Measurements from ENCODE around the gene AURKB.
"Not testable (repeated sequence)": the region's sequence is repeated elsewhere in the genome, so short reads cannot be mapped to it uniquely, and the experiment has no call there.

Gene AURKB

DNA sequence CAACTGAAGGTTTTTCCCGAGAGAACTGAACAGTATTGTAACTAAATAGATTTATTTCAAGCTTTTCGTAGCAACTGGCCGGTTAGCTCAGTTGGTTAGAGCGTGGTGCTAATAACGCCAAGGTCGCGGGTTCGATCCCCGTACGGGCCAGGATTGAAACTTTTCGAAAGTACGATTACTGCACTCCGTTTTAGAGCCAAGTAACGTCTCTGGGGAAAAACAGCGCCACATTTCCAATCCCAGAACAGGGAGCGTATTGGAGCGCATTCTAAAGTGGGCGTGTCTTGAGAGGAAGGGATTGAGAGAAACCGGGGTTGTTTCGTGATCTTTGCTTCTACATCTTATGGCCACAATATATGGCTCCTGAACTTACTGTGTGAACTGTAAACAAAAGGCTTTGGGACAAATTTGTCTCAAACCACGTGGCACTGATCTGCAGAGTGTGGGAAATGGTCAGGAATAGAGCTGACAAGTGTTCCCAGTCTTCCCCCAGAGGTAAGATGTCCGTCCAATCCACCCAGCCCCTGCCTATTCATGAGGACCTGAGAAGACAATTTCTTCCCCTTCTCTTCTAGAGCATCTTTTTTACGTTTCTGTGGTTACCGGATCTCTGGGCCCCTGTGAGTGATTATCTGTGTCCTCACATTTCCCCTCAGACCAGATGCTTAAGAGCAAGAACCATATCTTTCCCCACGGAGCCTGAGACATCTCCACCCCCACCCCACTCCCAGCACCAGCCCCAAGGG is 22.7 kb downstream of the AURKB start:
- peak; percentile 88 for DNase-seq (ENCODE audit: low read depth)

DNA sequence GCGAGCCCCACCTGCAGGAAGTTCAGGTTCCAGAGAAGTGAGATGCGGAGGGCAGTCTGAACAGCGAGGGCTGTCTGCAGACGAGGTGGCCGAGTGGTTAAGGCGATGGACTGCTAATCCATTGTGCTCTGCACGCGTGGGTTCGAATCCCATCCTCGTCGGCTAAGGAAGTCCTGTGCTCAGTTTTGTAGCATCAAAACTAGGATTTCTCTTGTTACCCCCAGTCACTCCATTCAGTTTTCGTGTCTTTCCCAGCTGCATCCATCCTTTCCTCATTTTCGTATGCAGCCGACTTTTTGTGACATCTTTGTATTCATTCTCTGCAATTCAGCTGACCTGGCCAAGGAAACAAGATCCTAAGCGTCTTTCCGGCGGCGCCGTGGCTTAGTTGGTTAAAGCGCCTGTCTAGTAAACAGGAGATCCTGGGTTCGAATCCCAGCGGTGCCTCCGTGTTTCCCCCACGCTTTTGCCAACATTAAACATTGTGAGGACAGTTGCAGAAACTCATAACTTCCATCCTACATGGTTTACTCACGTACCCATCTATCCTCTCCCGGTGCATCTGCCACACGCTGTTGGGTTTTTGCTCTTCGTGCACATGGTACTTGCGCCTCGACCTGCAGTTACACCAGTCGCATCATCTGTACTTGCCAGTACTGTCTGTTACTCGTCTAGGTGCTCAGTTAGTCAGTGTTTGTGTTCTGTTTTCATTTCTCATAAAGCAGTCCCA is 23.4 kb downstream of the AURKB start:
- peak; percentile 86 for DNase-seq (ENCODE audit: low read depth)

DNA sequence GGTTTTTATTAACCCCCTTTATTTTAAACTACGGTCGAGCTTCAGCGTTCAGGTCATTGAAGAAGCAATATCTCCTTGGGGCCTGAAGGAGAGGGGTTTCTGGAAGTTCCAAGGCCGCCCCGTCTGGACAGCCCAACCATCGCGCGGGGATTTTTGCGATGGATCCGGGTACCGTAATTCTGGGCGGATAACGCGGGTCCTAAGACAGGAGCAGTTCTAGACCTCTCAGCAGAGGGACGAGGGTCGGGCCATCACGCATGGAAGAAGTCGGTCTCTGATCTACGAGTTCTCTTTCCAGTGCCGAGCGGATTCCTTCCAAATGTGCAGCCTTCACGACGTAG is 24.0 kb downstream of the AURKB start:
- DNase-seq (ENCODE audit: low read depth) = no peak

DNA sequence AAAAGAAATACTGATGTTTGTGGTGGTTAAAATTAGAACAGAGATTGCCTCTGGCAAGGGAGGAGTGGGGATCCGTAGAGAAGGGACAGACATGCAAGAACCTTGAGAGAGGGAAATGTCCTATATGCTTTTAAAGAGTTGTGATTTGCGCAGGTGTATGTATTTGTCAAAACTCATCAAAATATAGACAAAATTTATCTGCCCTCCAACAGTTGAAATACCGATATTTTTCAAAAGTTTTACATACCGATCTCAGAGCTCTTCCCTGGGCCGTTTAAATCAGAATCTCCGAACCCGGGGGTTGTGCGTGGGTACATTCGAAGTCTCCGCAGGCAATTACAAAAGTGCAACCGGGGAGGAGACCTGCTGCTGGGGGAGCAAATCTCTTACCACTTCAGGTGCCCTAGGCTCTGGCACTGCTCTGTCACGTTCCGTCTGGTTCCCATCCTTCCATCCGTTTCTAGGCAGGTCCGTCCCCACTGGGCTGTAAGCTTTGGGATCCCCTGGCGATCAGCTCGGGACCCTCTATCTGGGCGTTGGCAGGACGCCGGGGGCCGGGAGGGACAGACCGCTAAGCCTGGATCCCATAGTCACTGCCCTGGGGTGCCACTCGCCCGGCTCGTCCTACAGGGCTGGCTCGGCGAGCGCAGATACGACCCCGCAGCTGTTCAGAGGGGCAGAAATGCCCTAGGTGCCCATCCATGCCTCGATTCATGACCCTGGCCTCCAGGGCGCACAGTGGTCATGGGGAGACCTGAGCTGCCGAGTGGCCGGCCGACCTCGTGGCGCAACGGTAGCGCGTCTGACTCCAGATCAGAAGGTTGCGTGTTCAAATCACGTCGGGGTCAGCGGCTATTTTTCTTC is 24.6 kb downstream of the AURKB start:
- DNase-seq (ENCODE audit: low read depth) = peak; percentile 83

DNA sequence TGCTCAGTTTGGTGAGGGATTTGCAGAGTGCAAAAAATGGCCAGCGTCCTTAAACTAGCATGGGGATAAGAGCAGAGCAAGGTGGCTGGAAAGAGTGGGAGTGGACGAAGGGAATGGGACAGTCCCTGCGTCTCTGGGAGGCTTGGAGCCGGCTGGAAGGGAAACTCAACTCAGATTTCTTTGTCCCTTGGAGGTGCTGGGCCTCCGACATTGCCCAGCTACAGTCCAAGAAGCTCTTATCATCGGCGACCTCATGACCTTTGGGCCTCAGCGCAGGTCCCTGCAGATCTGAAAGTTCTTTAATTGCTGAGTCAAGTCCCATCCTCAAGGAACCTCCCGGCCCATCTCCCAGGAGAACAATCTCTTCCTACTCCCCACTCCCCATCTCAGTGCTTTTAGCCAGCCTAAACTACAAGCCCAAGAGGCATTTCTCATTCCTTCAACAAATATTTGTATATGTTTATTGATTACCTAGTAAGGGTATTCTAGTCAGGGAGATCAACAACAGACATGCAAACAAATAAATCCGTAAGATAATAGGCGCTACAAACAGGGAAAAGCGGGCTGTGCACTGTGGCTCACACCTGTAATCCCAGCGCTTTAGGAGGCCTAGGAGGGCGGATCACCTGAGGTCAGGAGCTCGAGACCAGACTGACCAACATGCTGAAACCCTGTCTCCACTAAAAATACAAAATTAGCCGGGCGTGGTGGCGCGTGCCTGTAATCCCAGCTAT is 33.2 kb downstream of the AURKB start:
- no peak for DNase-seq (ENCODE audit: low read depth)

DNA sequence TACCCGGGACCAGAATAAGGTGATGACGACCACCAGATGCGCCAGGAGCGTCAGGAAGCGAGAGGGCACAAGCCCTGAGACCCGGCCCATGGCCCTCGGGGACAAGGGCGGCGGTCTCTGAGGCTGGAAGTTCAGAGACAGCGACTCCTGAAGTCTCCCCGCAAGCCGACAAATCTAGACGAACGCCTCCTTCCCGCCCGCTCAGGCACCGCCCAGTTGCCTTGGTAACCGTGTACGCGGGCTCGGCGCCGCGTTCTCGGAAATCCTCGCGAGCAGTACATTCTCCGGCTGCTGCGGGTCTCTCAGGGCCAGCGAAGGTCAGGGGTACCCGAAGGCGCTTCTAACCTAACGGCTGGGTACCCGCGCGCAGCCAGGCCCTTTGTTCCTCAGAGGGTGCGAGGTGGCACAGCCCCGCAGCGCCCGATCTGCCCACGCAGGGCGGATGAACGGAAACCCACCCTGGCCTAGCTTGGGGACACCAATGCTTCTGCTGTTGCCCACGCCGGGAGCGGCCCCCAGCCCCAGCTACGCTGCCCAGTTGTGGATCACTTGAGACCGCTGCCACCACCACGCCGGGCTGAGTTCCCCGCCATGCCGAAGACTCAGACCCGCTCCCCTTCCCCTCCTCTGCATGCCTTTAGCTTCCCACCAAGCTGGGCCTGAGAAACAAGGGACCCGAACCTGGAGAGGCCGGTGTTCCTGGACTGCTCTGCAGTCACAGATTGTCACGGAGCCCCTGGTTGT is 34.0 kb downstream of the AURKB start, which contains the start of gene TMEM107:
Gene TMEM107 (minus strand): TSS at position 184 of the 744 bp plus-strand sequence. CDS start 94 bp downstream, at position 90.
- DNase-seq (ENCODE audit: low read depth) = peak; percentile 80

DNA sequence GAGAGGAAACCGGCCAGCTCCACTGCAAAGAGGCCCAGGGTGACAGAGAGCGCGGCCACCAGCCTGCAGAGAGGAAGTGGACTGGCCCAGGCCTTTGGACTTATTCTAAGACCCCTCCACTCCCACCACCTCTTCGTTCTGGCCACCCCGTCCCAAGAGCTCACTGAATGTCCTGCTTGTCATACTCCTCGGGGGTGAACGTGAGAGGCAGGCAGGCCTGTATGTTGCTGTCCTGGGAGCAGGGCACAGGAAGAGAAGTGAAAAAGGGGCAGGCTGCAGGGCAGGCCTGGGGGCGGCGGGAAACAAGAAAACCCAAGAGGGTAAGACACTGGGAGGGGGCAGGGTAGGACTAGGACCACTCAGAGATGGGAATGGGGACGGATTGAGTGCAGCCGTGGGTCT is 34.6 kb downstream of the AURKB start:
- no peak for DNase-seq (ENCODE audit: low read depth)

DNA sequence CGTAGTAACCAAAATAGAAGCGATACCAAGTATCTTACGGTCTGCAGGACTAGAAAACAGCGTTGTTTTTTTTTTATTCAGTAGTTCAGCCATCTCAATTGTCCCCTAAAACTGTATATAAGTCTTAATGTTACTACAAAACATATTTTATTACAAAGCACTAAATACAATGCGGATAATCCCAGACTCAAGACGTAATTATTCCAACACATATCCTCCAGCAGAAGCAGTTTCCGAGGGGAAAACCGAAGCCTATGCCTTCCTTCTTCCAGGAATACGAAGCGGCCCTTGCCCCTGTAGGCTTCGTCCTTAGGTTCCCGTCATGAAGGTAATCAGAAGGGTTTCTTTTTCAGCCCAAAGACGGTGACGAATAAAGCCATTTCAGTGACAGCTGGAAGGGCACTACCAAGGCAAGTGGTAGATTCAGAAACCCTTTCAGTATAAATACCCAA is 36.5 kb downstream of the AURKB start:
- no peak for DNase-seq (ENCODE audit: low read depth)

DNA sequence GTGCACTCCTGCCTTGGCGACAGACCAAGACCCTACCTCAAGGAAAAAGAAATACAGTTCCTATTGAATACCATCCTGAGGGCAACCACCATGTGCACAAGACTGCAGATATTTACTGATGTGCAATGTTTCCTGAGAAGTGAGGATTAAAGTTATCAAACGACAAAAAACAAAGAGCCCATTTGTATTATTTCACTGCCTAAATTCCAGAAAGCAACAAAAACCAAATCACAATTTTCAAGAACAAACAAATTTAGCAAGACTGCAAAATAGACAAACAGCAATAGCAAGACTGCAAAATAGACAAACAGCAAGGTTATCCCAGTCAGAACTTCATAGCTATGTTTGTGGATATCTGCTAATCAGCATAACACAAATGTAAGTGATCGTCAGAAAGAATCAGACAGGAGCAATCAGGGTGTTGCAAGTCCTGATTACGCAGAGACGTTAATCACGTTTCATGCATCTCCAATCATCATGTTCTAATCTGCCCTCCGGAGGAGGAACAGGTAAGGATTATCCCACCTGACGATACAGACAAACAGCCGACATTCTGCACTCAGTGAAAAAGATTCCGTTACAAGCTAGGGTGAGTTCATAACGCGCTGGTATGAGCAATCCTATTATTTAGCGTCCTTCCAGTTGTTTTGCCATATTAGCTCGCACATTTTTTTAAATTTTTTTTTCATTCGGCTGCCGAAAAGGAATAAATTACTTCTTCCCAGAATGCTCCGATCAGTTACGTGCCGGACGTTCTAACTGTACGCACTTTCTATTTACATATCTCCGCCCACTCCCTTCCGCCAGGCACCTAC is 37.1 kb downstream of the AURKB start:
- DNase-seq (ENCODE audit: low read depth) = peak; percentile 75

DNA sequence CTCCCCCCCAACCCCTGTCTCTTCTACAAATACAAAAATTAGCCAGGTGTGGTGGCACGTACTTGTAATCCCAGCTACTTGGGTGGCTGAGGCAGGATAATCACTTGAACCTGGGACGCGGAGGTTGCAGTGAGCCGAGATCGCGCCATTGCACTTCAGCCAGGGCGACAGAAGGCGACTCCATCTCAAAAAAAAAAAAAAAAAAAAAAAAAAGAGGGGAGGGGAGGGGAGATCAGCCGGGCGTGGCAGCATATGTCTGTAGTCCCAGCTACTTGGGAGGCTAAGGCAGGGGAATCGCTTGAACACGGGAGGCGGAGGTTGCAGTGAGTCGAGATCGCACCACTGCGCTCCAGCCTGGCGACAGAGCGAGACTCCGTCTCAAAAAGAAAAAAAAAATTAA is 40.2 kb downstream of the AURKB start:
- not testable (repeated sequence) for DNase-seq (ENCODE audit: low read depth)

DNA sequence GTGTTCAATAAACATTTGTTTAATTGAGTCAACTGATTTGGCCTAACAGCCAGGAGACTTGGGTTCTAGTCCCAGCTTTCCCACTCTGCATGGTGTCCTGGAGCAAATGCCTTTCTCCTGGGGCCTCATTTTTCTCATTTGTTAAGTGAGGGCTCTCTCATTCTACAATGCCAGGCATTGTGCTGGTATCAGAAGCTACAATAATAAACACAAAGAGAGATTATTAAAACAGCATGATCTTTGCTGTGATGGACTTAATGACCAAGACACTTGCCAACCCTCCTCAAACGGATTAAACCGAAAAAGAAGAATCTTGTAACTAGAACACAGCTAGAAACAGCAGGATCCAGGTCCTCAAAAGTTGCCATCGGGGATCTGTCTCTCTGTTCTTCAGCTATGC is 42.8 kb downstream of the AURKB start:
- no peak for DNase-seq (ENCODE audit: low read depth)

DNA sequence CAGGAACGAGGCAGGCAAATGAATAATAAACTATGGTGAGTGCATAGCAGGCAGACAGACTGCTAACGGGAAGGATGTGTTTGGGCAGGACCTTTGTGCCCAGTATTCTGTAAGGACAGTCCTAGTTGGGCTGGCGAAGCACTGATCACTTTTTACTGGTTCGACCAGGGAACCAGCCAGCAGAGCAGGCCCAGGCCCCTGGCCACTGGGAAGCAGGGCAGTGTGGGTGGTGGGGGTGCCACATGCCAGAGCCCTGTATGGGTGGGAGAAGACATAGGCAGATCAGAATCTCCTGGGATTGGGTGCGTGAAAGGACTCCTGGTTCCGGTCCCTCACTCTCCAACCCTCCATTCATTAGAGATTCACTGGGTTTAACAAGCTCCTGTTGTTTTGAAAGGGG is 43.6 kb downstream of the AURKB start:
- no peak for DNase-seq (ENCODE audit: low read depth)

DNA sequence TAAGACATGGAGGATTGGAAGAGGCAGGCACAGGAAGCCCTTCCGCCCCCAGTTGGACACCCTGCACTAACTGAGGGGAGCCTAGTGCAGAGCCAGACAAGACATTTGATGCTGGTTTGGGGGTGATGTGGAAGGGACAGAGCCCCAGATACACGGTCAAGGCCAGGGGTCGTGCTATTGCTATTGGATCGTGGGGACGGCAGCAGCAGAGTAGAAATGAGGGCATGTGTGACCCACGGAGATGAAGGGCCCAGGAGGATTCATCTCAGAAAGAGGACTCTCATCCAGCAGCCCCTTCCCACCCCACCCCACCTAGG is 45.6 kb downstream of the AURKB start:
- no peak for DNase-seq (ENCODE audit: low read depth)

DNA sequence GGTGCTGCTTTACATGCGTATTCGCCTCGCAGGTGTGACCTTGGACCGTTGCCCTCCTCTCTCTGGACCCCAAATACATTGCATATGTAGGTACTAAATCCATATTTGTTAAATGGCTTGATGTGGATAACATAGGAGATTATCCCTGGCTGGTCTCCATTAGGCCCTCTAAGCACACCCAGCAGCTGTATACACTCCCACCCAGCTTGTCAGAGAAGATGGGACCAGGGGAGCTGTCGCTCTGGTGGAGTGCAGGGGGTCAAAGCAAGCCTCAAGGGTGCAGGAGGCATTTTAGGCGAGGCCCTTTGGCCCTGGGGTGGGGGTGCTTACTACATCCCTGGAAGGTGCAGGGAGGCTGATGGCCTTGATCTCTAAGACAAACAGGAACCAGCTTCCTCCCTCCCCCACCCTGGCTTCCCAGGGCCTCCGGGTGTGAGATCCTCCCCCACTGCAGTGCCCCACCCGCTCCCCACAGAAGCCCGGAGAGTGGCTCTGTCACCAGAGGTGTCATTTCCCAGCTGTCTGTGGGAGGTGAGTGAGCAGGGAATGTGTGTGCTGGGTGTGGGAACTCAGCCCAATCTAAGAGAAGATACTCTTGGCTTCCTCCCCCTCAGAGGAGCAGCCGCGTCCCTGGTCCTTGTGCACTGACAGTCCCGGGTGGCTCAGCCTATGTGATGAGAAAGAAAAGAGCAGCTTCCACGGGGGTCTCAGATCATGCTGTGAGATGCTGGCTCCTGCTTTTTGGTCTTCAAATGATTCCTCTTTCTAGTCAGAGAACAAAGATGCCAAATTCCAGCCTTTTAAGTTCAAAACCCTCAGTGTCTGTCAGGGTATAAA is 46.2 kb downstream of the AURKB start:
- no peak for DNase-seq (ENCODE audit: low read depth)

DNA sequence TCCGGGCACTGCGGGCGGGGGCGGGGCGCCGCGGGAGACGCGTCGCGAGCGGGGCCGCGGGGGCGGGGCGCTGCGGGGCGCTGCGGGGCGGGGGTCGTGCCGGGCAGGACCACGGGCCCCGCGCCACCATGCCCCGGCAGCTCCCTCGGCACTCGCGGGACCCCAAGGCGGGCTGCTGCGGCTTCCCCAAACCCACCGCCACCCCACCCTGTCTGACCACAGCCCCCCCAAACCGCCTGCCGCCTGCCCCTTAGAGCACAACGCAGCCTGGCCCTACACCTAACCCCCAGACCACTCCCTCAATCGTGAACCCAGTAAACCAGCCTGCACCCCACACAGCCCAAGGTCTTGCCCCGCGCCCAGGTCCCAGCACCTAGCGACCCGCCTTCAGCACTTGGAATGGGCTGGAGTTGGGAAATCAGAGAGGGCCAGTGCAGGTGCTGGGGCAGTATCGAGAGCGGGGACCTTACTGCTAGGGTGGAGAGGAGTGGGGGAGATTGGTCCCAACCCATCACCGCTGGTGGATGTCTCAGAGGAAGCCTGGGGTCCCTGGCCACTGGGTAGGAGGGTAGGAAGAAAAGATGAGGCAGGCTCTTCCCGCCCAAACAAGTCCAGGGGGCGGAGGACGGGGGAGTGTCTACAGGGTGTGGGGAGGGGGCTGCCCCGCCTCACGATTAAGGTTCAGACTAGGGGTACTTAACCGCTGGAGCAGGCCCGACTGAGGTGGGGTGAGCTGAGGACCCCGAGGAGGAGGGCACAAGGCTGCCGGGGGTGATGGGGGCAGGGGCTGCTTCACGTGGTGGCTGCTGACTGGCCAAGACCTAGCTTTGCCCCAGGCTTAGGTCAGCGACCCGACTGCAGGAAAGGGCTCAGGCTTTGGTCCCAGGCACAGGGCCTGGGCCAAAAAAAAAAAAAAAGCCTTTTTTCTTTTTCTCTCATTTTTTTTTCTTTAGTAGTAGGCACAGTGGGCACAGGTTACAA is 47.1 kb downstream of the AURKB start:
- DNase-seq (ENCODE audit: low read depth) = no peak

DNA sequence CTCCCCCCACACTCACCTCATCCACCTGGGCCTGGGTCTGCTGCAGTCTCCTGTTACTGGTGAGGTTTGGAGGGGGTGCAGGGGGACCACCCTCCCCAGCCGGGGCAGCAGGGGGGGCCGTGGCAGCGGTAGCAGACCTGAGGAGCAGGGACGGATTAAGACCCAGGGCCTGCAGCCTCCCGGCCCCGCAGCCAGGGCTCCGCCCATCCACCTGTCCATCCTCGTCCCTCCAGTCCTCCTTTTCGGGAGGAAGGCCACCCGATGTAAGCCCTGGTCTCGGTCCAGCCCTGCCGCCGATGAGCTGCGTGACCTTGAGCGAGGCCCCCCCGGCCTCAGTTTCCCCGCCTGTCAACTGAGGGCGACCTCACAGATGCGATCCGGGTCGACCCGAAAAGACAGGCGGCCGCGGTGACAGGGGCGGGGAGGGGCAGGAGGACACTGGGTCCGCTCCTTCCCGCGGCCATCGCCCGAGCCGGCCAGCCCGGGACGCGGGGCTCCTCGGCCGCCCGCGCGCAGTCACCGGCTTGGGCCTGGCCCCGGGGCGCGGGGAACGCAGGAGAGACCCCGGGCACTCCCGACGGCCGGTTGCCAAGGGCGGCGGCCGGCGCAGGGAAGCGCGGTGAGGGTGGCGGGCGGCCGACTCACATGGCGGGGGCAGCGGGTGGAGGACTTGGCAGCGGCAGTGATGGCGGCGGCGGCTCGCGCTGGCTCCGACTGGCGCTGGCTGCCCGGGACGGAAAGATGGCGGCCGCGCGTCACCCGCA is 48.0 kb downstream of the AURKB start, which contains the start of gene VAMP2:
Gene VAMP2 (minus strand): TSS at position 716 of the 764 bp plus-strand sequence. CDS start 69 bp downstream, at position 647.
- DNase-seq (ENCODE audit: low read depth) = peak; percentile 72
